HCT116 (cell line): ENCODE results near the gene ORAI1. TPM values are rescaled to one million over a fixed set of nuclear protein-coding genes. Genes with fewer than 3 reads are reported as not detected.

Experiments used
- ATAC-seq: fragments of 200-7000 bp; cut with Tn5 transposase; 2 replicates; pipeline ENCODE4 v1.9.1; 2020; ENCODE audit warnings: mild to moderate bottlenecking, moderate library complexity
- BruUV-seq: library from RNA; stranded (reverse); fragments of 400-500 nt; replicated peaks from 2 replicates; lab custom pipeline; 2021; lab: Mats Ljungman, UMichigan
- CTCF ChIA-PET: fragments of 300-600 bp; sonication (Branson Sonifier 250); formaldehyde crosslinking; loops from one replicate; lab custom pipeline; 2021; ENCODE audit warnings: antibody characterized with exemption; lab: Charles Lee
- POLR2A ChIA-PET: fragments of 300-600, 350-600 bp; sonication (Branson Sonifier 250); formaldehyde crosslinking; loops from one replicate; lab custom pipeline; 2021; ENCODE audit warnings: antibody characterized with exemption; lab: Charles Lee
- RAD21 ChIA-PET, 2 experiments: fragments of 300-600 bp; sonication (Branson Sonifier 250); formaldehyde crosslinking; loops; one replicate each; lab custom pipeline; 2023; ENCODE audit warnings: low total read pairs in 2 of 2; ENCODE audit not compliant: uncharacterized antibody in 2 of 2, unreplicated experiment in 2 of 2, low non-redundant PET in 1 of 2; lab: Charles Lee
- DNase-seq: peaks from one replicate; pipeline ENCODE4 v3.0.0-alpha.2; 2010; ENCODE audit warnings: low read depth, low spot score
- H2AFZ ChIP-seq: fragments of 200-600 bp; shearing (Covaris generic), sonication (generic); 2 replicates; pipeline ENCODE4 v1.6.1; 2017; ENCODE audit warnings: low read depth, mixed run types, mixed read lengths, antibody characterized with exemption, low read length; ENCODE audit not compliant: poor library complexity, severe bottlenecking
- H3K27ac ChIP-seq: 2 replicates; pipeline ENCODE4 v1.5.1; 2012; ENCODE audit warnings: low read depth, low read length
- H3K27me3 ChIP-seq: fragments of 200-600 bp; sonication (generic); 2 replicates; pipeline ENCODE4 v1.6.1; 2016; ENCODE audit warnings: mixed run types, low read length, mixed read lengths; ENCODE audit not compliant: insufficient read depth
- H3K36me3 ChIP-seq, 2 experiments: fragments of 200-500 bp in 1 of 2; fragments of 200-600 bp in 1 of 2; sonication (Bioruptor generic) in 1 of 2; sonication (generic) in 1 of 2; 2 replicates each; pipeline versions ENCODE4 v1.5.1 to v1.6.1; 2014 to 2016; ENCODE audit warnings: low read length in 2 of 2, inconsistent platforms in 1 of 2, mixed read lengths in 1 of 2, mixed run types in 1 of 2; ENCODE audit not compliant: insufficient read depth in 2 of 2, control insufficient read depth in 1 of 2
- H3K4me1 ChIP-seq, 2 experiments: fragments of 200-600 bp in 1 of 2; sonication (generic) in 1 of 2; 2 replicates each; pipeline versions ENCODE4 v1.5.1 to v1.6.1; 2012 to 2017; ENCODE audit warnings: low read length in 2 of 2, inconsistent platforms in 1 of 2, mild to moderate bottlenecking in 1 of 2, mixed read lengths in 1 of 2, mixed run types in 1 of 2, moderate library complexity in 1 of 2; ENCODE audit not compliant: insufficient read depth in 2 of 2, control insufficient read depth in 1 of 2
- H3K4me2 ChIP-seq: fragments of 200-600 bp; sonication (generic); 2 replicates; pipeline ENCODE4 v1.6.1; 2017; ENCODE audit warnings: mixed run types, low read length, mixed read lengths
- H3K4me3 ChIP-seq, 2 experiments: fragments of 200-600 bp in 1 of 2; sonication (generic) in 1 of 2; replicated peaks in 1 of 2; 2 replicates each; pipeline ENCODE4 v1.5.1; 2011 to 2016; ENCODE audit warnings: low read length in 2 of 2, control low read depth in 1 of 2, low read depth in 1 of 2, mild to moderate bottlenecking in 1 of 2, mixed read lengths in 1 of 2, mixed run types in 1 of 2
- H3K79me2 ChIP-seq: fragments of 200-600 bp; sonication (generic); 2 replicates; pipeline ENCODE4 v1.6.1; 2017; ENCODE audit warnings: mild to moderate bottlenecking, mixed run types, low read length, moderate library complexity, mixed read lengths; ENCODE audit not compliant: insufficient read depth
- H3K9ac ChIP-seq: fragments of 200-600 bp; sonication (generic); 2 replicates; pipeline ENCODE4 v1.6.1; 2016; ENCODE audit warnings: low read length, mixed read lengths
- H3K9me2 ChIP-seq: fragments of 200-600 bp; sonication (generic), shearing (Covaris generic); 2 replicates; pipeline ENCODE4 v1.6.1; 2017; ENCODE audit warnings: mixed run types, mild to moderate bottlenecking, moderate library complexity; ENCODE audit not compliant: insufficient read depth
- H3K9me3 ChIP-seq, 2 experiments: fragments of 200-500 bp in 1 of 2; fragments of 200-600 bp in 1 of 2; sonication (Bioruptor generic) in 1 of 2; sonication (generic) in 1 of 2; 2 replicates each; pipeline ENCODE4 v1.6.1; 2014 to 2017; ENCODE audit warnings: low read length in 2 of 2, mixed read lengths in 2 of 2, inconsistent platforms in 1 of 2, low read depth in 1 of 2, mild to moderate bottlenecking in 1 of 2, mixed run types in 1 of 2, moderate library complexity in 1 of 2; ENCODE audit not compliant: control insufficient read depth in 1 of 2, insufficient read depth in 1 of 2
- H4K20me1 ChIP-seq: fragments of 200-600 bp; sonication (generic), shearing (Covaris generic); 2 replicates; pipeline ENCODE4 v1.6.1; 2017; ENCODE audit warnings: mixed run types, mild to moderate bottlenecking, moderate library complexity; ENCODE audit not compliant: insufficient read depth
- EZH2 ChIP-seq: fragments of 200-600 bp; sonication (generic); IDR thresholded peaks from 2 replicates; pipeline ENCODE4 v1.6.1; 2017; ENCODE audit warnings: antibody characterized with exemption, mixed run types
- FOSL1 ChIP-seq: IDR thresholded peaks from 2 replicates; pipeline ENCODE4 v1.6.1; 2012; ENCODE audit warnings: low read depth
- JUND ChIP-seq: IDR thresholded peaks from 2 replicates; pipeline ENCODE4 v1.6.1; 2012
- RAD21 ChIP-seq: IDR thresholded peaks from 2 replicates; pipeline ENCODE4 v1.6.1; 2012; ENCODE audit warnings: low read depth, mild to moderate bottlenecking
- ZBTB33 ChIP-seq: IDR thresholded peaks from 2 replicates; pipeline ENCODE4 v1.6.1; 2011; ENCODE audit warnings: mild to moderate bottlenecking, low read length, moderate library complexity; ENCODE audit not compliant: insufficient replicate concordance; ENCODE audit errors: extremely low read depth
- ZFX ChIP-seq: fragments of 450-650 bp; IDR thresholded peaks from 2 replicates; pipeline ENCODE4 v1.6.1; 2017
- intact Hi-C: fragments of 100-400 bp; cut with micrococcal nuclease; formaldehyde crosslinking; loops from 2 replicates; pipeline ENCODE4 v1.10.0; 2022
- total RNA-seq: library from RNA; stranded (reverse); gene quantifications from one replicate; pipeline ENCODE4 v1.2.1, GENCODE V29; 2021; ENCODE audit not compliant: unreplicated experiment
- TF ChIP-seq, protein P1 (sequence below), 3 experiments: fragments of 200-600 bp in 1 of 3; sonication (generic) in 1 of 3; IDR thresholded peaks in 2 of 3; conservative IDR thresholded peaks in 1 of 3; 2 replicates each; pipeline ENCODE4 v1.5.1; 2012 to 2017; ENCODE audit warnings: low read depth in 2 of 3, low read length in 2 of 3, antibody characterized with exemption in 1 of 3, borderline replicate concordance in 1 of 3, control low read depth in 1 of 3, mild to moderate bottlenecking in 1 of 3, mixed read lengths in 1 of 3, mixed run types in 1 of 3, moderate library complexity in 1 of 3; ENCODE audit not compliant: insufficient read depth in 1 of 3

Gene ORAI1
- total RNA-seq, 1 experiment from 2014 or later, result 20.2 TPM

DNA sequence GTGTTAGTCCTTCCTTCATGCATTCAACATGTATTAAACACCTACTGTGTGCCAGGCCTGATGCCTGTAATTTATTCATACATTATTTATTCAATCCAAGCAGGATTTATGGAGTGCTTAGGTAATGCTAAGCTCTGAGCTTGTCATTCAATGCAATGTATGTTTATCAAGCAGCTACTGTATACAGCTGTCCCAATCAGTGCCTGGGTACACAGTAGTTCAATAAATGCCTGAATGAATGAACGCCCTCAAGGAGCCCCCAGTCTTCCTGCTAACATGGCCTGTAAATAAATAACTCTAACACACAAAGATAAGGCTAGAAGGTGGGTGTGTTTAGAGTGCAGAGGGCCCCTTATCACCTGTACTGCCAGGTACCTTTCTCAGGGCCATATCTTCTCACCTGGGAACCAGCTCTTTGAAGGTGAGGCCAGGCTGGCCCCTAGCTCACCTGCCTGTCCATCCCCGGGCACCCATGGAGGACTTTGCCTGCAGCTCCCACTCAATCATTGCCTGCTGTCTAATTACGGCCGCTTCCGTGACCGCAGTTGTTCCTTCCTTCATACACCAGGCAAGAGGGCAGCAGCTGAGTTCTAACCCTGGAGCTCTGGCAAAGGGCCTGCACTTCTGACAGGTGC, 25.5 kb upstream of the ORAI1 start:
- H3K9me3 ChIP-seq, result no peaks in the 10 kb centered on the region
- ChIA-PET POLR2A (no interaction called here), RAD21 (interaction anchor here in 1 of 2 experiments (0.7 kb wide), 1 partner anchor 12 kb away, joined by 4 read pairs; no protein-coding TSS in a partner anchor), CTCF (no interaction called here)
- no peak overlapping the region for H3K4me3 ChIP-seq
- no peak for DNase-seq
- H3K27me3 ChIP-seq, result no peaks in the 10 kb centered on the region
- no peaks in the 10 kb centered on the region for H3K36me3 ChIP-seq
- no peaks in the 10 kb centered on the region for H3K4me1 ChIP-seq
- H3K9me2 ChIP-seq, result no peaks in the 10 kb centered on the region
- H3K27ac ChIP-seq, result no peak overlapping the region
- H3K9ac ChIP-seq, result no peak overlapping the region
- intact Hi-C loops, result no loop called here
- no peaks in the 10 kb centered on the region for H3K79me2 ChIP-seq
- TF ChIP-seq FOSL1, result no peak
- TF ChIP-seq RAD21, result no peak
- TF ChIP-seq JUND, result no peak
- TF ChIP-seq ZFX, result no peak
- TF ChIP-seq EZH2, result no peak
- TF ChIP-seq, protein P1, sequence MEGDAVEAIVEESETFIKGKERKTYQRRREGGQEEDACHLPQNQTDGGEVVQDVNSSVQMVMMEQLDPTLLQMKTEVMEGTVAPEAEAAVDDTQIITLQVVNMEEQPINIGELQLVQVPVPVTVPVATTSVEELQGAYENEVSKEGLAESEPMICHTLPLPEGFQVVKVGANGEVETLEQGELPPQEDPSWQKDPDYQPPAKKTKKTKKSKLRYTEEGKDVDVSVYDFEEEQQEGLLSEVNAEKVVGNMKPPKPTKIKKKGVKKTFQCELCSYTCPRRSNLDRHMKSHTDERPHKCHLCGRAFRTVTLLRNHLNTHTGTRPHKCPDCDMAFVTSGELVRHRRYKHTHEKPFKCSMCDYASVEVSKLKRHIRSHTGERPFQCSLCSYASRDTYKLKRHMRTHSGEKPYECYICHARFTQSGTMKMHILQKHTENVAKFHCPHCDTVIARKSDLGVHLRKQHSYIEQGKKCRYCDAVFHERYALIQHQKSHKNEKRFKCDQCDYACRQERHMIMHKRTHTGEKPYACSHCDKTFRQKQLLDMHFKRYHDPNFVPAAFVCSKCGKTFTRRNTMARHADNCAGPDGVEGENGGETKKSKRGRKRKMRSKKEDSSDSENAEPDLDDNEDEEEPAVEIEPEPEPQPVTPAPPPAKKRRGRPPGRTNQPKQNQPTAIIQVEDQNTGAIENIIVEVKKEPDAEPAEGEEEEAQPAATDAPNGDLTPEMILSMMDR (IDR thresholded peaks at IDR 0.05 in 2 of 3, conservative IDR thresholded peaks at IDR 0.05 in 1 of 3; ENCODE audit: borderline replicate concordance in 1 of 3, insufficient read depth in 1 of 3, low read depth in 2 of 3, low read length in 2 of 3), result no peak
- no peak for TF ChIP-seq ZBTB33
- no TSS peak for BruUV-seq
- no peak overlapping the region for H3K4me2 ChIP-seq
- H2AFZ ChIP-seq, result no peak overlapping the region
- no peaks in the 10 kb centered on the region for H4K20me1 ChIP-seq
- no peak for ATAC-seq
